MCF 10A (cell line): ENCODE data around the gene ARHGAP10. TPM values are rescaled to one million over a fixed set of nuclear protein-coding genes. Genes with fewer than 3 reads are reported as not detected.

Source experiments
- BruUV-seq: library from RNA; stranded (reverse); fragments of 400-500 nt; replicated peaks from 2 replicates; lab custom pipeline; 2021; lab: Mats Ljungman, UMichigan
- CTCF ChIA-PET: fragments of 300-600 bp; sonication (Branson Sonifier 250); formaldehyde crosslinking; extraction: SDS; loops from one replicate; lab custom pipeline; 2021; ENCODE audit warnings: antibody characterized with exemption, inconsistent platforms; lab: Yijun Ruan, JAX
- POLR2A ChIA-PET: fragments of 300-600, 350-650 bp; sonication (Branson Sonifier 250); formaldehyde crosslinking; extraction: SDS; loops from one replicate; lab custom pipeline; 2020; ENCODE audit warnings: antibody characterized with exemption, inconsistent platforms; lab: Yijun Ruan, JAX
- DNase-seq: peaks from one replicate; pipeline ENCODE4 v3.0.0-alpha.2; 2018; ENCODE audit not compliant: unreplicated experiment
- H3K27ac Mint-ChIP-seq: one replicate; pipeline ENCODE4 v1.8.0; 2022; ENCODE audit warnings: mild to moderate bottlenecking, low read depth, mixed read lengths; ENCODE audit not compliant: unreplicated experiment
- H3K27me3 Mint-ChIP-seq: one replicate; pipeline ENCODE4 v1.8.0; 2022; ENCODE audit warnings: mixed read lengths; ENCODE audit not compliant: insufficient read depth, unreplicated experiment
- H3K36me3 Mint-ChIP-seq: one replicate; pipeline ENCODE4 v1.8.0; 2022; ENCODE audit warnings: mild to moderate bottlenecking, moderate library complexity, mixed read lengths; ENCODE audit not compliant: insufficient read depth, unreplicated experiment
- H3K4me1 Mint-ChIP-seq: one replicate; pipeline ENCODE4 v1.8.0; 2022; ENCODE audit warnings: mixed read lengths; ENCODE audit not compliant: insufficient read depth, unreplicated experiment
- H3K4me3 Mint-ChIP-seq: one replicate; pipeline ENCODE4 v1.8.0; 2022; ENCODE audit warnings: mild to moderate bottlenecking, moderate library complexity, mixed read lengths; ENCODE audit not compliant: unreplicated experiment
- H3K9me3 Mint-ChIP-seq: one replicate; pipeline ENCODE4 v1.8.0; 2022; ENCODE audit warnings: mixed read lengths; ENCODE audit not compliant: unreplicated experiment
- CTCF ChIP-seq: fragments of 200-600 bp; IDR thresholded peaks from one replicate; pipeline ENCODE4 v1.8.0; 2022; ENCODE audit warnings: antibody characterized with exemption, mild to moderate bottlenecking; ENCODE audit not compliant: unreplicated experiment
- intact Hi-C: fragments of 100-400 bp; cut with micrococcal nuclease; formaldehyde crosslinking; loops from 2 replicates; pipeline ENCODE4 v1.14.1; 2022
- total RNA-seq: library from RNA; stranded (reverse); gene quantifications from 2 replicates; pipeline ENCODE4 v1.2.3, GENCODE V29; 2022

Gene ARHGAP10
- total RNA-seq, 1 experiment from 2014 or later = 22.4 TPM

GRCh38 chr4:148064451-148064850 lies 332.6 kb downstream of the ARHGAP10 start:
- POLR2A ChIA-PET = no interaction called here
- H3K36me3 Mint-ChIP-seq = peaks cover 28% of the 10 kb centered on the region
- BruUV-seq = no TSS peak
- no peak overlapping the region for H3K4me3 Mint-ChIP-seq
- H3K27me3 Mint-ChIP-seq = no peaks in the 10 kb centered on the region
- intact Hi-C loops = no loop called here
- no peak for TF ChIP-seq CTCF
- no peak overlapping the region for H3K27ac Mint-ChIP-seq
- DNase-seq = no peak
- H3K4me1 Mint-ChIP-seq = peaks cover 11% of the 10 kb centered on the region
- no peaks in the 10 kb centered on the region for H3K9me3 Mint-ChIP-seq
- CTCF ChIA-PET = no interaction called here

GRCh38 chr4:148065075-148065474 lies 333.2 kb downstream of the ARHGAP10 start:
- ChIA-PET POLR2A (no interaction called here), CTCF (no interaction called here)
- no peak for TF ChIP-seq CTCF
- no peaks in the 10 kb centered on the region for H3K27me3 Mint-ChIP-seq
- no TSS peak for BruUV-seq
- intact Hi-C loops = no loop called here
- peaks cover 11% of the 10 kb centered on the region for H3K4me1 Mint-ChIP-seq
- no peak overlapping the region for H3K4me3 Mint-ChIP-seq
- DNase-seq = peak; percentile 22
- peaks cover 23% of the 10 kb centered on the region for H3K36me3 Mint-ChIP-seq
- no peaks in the 10 kb centered on the region for H3K9me3 Mint-ChIP-seq
- no peak overlapping the region for H3K27ac Mint-ChIP-seq

GRCh38 chr4:148067301-148067916 lies 335.5 kb downstream of the ARHGAP10 start:
- H3K27ac Mint-ChIP-seq = no peak overlapping the region
- ChIA-PET CTCF (interaction anchor here (0.6 kb wide), 1 partner anchor 299 kb away, joined by 4 read pairs; no protein-coding TSS in a partner anchor), POLR2A (no interaction called here)
- intact Hi-C loops = no loop called here
- no peaks in the 10 kb centered on the region for H3K27me3 Mint-ChIP-seq
- BruUV-seq = no TSS peak
- no peak for TF ChIP-seq CTCF
- no peaks in the 10 kb centered on the region for H3K9me3 Mint-ChIP-seq
- H3K36me3 Mint-ChIP-seq = peaks cover 28% of the 10 kb centered on the region
- peaks cover 6% of the 10 kb centered on the region for H3K4me1 Mint-ChIP-seq
- H3K4me3 Mint-ChIP-seq = no peak overlapping the region
- no peak for DNase-seq

- ChIA-PET POLR2A (no interaction called here), CTCF (no interaction called here)
- H3K27me3 Mint-ChIP-seq = no peaks in the 10 kb centered on the region
- H3K9me3 Mint-ChIP-seq = no peaks in the 10 kb centered on the region
- no peak for TF ChIP-seq CTCF
- peaks cover 36% of the 10 kb centered on the region for H3K36me3 Mint-ChIP-seq
- H3K4me3 Mint-ChIP-seq = no peak overlapping the region
- no peak overlapping the region for H3K27ac Mint-ChIP-seq
- no TSS peak for BruUV-seq
- DNase-seq = no peak
- H3K4me1 Mint-ChIP-seq = peaks cover 6% of the 10 kb centered on the region
- intact Hi-C loops = no loop called here
These were observed 336.4 kb downstream of the ARHGAP10 start for GRCh38 chr4:148068065-148068911.
